ENCODE data around the gene CNTD1.
"Not testable (repeated sequence)": the region's sequence is repeated elsewhere in the genome, so short reads cannot be mapped to it uniquely, and the experiment has no call there.

The CNTD1 gene

DNA sequence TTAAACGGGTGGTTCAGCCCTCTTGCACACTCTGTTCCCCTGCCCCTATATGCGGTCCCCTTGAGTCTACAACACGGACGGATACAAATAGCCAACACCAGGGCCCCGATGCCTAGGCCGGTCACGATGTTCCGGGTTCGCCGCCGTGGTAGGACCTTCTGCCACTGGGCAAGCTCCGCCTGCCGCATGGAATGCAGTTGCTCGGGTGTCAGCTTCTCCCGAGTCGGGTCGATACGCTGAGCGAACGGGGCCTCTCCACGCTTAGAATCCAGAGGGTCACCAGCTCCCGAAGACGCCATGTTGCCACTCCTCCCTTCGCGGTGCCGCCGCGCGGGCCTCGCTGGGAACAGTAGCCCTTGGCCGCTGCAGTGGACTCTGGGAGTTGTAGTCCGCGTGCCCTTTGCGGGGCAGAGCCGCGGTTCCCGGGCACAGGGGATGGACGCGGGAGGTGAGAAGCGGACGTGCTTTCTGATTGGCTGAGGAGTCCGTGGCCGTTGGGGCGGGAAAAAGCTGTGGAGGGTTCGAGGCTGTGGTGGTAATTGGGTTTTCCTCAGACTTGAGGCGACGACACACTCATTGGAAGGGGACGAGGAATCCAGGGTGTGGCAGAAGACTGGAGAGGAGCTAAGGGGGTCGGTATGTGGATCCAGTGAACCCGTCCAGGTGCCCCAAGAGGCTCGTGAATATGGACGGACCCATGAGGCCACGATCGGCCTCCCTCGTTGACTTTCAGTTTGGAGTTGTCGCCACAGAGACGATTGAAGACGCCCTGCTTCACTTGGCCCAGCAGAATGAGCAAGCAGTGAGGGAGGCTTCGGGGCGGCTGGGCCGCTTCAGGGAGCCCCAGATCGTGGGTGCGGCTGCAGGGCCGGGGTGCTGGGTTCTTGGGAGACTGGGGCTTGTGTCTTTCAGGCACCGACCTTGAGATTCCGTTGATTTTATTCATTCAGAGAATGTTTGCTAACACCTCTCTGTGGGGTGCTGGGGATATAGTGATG, at the start of gene CNTD1, which contains the start of gene COA3:
Gene CNTD1, plus strand, starts transcription at position 479 of the 998 bp plus-strand sequence. Its CDS starts 207 bp downstream, at position 686.
Gene COA3, minus strand, starts transcription at position 322 of the 998 bp plus-strand sequence. Its CDS starts 23 bp downstream, at position 299.
- no peak for FAIRE-seq
- peak; percentile 72 for DNase-seq (ENCODE audit: low spot score)

DNA sequence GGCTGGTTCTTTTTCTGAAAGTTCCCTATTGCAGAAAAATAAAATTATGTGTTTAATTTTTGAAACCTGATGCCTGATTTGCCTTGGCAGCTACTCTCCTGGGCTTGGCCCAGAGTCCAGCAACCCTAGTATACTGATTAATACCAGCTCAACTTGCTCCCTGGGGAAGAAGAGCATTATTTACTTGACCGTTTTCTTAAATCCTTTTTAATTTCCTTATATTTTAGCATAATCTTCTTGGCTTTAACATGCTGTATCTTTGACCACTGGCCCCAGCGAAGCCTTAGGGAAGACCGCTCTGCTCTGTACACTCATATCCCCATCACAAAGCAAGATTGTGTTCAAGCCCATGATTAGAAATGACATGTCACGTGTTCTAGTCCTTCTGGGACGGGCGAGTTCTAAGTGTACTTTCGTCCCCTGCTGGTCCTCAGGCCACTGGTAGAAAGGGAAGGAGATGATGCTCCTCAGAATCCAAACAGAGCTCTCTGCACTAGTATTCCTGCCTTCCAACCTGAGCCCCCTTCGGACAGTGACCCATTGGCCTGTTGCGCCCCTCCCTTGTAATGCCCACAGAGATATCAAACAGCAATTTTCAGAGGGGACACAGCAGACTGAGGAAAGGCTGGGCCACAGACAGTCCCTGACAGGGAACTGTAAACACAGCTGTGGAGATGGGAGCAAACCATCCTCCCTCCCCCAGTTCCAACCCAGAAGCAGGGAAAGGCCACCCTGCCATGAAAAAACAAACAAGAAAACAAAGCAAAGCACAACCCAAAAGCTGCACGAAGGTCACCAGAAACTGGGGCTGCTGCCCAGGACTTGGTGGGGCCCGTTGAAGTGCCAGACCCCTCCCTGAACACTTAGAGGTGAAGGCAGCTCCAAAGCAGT, 49.5 kb upstream of the CNTD1 start:
- DNase-seq (ENCODE audit: low spot score) (no peak), FAIRE-seq (no peak)

- DNase-seq (ENCODE audit: low spot score) (no peak), FAIRE-seq (no peak)
These were observed 47.8 kb upstream of the CNTD1 start for GRCh38 chr17:42750739-42751344.

- no peak for FAIRE-seq
- DNase-seq (ENCODE audit: low spot score), result no peak
These were observed 47.0 kb upstream of the CNTD1 start for GRCh38 chr17:42751628-42752027.

DNA sequence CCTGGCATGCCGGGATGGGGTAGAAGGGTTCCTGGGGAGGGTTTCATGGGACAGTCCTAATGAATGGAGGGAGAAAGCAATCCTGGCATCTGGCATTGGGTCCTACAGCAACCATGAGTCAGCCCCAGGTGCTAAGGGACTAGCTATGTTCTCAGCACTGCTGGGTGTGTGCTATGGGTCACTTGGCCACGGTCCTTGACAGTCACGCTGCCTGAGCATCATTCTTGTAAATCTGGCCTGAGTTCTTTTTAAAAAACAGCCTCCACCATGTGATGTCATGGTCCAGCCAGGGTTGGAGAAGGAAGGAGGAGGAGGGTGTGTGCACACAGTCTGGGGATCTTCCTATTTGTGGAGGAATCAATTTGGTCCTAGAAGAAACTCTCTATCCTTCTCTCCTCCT, 43.9 kb upstream of the CNTD1 start:
- no peak for FAIRE-seq
- peak; percentile 36 for DNase-seq (ENCODE audit: low spot score)

DNA sequence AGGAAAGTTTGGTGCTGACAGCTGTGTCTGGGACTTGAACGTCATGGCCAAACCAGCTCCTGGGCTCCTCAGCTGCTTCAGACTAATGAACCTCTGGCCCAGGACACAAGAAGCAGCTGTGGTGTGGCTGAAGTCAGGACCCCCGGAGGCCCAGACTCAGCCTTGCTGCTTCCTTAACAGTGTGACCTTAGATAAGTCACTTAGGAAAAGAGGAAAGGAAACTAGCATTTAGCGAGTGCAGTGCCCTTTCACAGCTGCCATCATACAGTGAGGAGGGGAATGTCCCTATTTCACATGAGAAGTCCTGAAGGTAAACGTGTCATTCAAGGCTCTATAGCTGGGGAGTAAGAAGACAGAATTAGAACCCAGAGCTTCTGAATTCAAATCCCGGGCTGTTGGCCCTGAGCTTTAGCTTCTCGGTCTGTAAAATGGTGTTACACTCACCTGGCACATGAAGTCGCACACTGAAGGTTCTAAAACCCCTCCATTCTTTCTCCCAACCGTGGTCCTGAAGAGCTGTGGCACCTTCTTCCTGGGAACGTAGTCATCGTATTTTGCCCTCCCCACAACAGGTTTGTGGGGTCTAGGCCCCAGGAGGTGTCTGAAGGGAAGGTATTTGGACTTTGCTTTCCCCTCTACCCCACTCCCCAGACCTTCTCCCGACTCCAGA, 38.5 kb upstream of the CNTD1 start:
- no peak for FAIRE-seq
- no peak for DNase-seq (ENCODE audit: low spot score)

DNA sequence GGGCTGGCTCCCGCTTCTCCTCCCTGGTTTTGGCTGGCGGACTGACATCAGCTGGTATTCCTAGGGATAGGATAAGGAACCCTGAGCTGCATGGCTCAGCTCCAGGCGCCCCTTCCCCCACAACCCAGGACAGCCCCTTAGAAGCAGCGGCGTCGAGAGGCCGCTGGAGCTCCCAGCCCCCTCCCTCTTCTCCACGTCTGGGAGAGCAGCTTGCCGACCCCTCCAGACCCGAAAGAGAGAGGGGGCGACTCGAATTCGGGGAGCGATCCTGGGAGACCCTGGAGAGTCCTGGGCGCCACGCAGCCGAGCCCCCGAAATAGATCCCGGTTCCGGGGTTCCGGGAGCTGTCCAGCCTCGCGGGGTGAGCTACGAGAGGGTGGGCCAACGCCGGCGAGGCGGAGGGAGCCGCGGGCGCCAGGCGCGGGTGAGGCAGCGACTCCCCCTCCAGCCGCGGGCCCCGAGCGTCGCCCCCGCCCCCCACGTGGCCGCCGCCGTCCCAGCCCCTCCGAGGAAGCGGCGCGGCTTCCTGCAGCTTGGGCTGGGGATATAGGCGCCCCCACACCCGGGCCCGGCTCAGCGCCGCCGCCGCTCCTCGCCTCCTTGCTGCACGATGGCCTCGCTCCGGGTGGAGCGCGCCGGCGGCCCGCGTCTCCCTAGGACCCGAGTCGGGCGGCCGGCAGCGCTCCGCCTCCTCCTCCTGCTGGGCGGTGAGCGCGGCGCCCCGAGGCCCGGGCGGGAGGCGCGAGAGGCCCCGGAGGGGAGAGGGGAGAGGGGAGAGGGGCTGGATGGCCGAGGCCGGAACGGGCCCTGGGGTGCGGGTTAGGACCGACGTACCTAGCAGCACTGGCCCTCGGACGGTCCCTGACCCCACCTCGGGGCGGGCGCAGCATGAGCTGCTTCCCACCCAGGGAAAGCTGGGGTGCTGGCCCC, 37.7 kb upstream of the CNTD1 start, which contains the start of gene RAMP2:
Gene RAMP2, plus strand, starts transcription at position 576 of the 930 bp plus-strand sequence. Its CDS starts 35 bp downstream, at position 611.
- no peak for FAIRE-seq
- DNase-seq (ENCODE audit: low spot score), result no peak

GRCh38 chr17:42761638-42762037, 37.0 kb upstream of the CNTD1 start:
- FAIRE-seq (no peak), DNase-seq (ENCODE audit: low spot score) (no peak)

DNA sequence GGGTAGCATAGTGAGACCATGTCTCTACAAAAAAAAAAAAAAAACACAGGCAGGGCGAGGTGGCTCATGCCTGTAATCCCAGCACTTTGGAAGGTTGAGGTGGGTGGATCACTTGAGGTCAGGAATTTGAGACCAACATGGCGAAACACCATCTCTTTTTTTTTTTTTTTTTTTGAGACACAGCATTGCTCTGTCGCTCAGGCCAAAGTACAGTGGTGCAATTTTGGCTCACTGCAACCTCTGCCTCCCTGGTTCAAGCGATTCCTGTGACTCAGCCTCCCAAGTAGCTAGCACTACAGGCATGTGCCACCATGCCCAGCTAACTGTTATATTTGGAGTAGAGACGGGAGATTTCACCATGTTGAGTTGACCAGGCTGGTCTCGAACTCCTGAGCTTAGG, 32.5 kb upstream of the CNTD1 start:
- FAIRE-seq (no peak), DNase-seq (ENCODE audit: low spot score) (no peak)

DNA sequence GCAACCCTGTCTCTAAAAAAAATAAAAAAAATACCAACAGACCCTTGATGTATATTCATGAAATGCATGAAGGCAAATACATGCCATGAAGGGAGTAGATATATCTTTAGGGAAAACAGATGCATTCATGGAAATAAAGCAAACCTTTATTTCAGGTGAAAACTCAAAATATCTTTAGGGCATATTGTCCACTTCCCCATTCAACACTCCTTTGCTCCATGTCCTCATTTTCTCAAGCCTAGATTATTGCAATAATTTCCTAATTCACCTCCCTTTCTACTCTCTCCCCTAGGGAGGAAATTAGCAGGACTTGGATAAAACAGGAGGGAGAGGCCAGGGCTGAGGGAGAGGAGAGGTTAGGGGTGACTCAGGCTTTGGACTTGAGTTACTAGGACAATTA, 31.1 kb upstream of the CNTD1 start:
- DNase-seq (ENCODE audit: low spot score), result no peak
- no peak for FAIRE-seq

DNA sequence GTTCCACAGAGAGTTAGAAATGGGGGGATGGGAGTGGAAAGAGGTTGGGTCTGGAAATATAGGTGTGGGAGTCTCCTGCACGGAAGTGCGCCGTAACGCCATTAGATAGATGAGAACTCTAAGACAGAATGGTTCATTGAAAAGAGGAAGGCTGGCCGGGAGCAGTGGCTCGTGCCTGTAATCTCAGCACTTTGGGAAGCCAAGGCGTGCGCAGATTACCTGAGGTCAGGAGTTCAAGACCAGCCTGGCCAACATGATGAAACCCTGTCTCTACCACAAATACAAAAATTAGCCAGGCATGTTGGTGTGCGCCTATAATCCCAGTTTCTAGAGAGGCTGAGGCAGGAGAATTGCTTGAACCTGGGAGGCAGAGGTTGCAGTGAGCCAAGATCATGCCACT, 30.7 kb upstream of the CNTD1 start:
- DNase-seq (ENCODE audit: low spot score); FAIRE-seq: not testable (repeated sequence)

DNA sequence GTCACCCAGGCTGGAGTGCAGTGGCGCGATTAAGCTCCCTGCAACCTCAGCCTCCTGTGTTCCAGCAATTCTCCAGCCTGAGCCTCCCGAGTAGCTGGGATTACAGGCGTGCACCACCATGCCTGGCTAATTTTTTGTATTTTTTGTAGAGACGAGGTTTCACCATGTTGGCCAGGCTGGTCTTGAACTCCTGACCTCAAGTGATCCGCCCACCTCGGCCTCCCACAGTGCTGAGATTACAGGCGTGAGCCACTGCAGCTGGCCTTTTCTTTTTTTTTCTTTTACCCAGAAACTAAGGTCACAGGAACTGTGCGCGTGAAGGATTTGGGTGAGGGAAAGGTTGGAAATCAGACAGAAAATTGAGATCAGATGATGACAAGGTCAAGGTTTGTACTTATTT, 28.7 kb upstream of the CNTD1 start:
- not testable (repeated sequence) for DNase-seq (ENCODE audit: low spot score); FAIRE-seq

DNA sequence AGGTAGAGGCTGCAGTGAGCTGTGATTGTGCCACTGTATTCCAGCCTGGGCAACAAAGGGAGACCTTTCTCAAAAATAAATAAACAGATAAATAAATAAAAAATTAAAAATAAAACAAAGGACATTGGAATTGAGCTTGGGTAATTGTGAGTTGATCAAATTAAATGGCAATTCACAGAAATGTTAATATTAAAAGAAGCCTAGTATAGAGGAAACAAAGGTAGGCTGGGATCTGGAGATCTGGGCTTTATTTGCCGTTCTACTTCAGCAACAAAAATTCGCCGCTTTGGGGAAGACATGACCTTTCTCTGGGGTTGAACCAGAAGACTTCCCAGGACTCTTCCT, 25.7 kb upstream of the CNTD1 start:
- DNase-seq (ENCODE audit: low spot score), result no peak
- FAIRE-seq, result no peak

- DNase-seq (ENCODE audit: low spot score), result peak; percentile 65
- FAIRE-seq, result no peak
These were observed 25.2 kb upstream of the CNTD1 start, which contains the start of gene VPS25 for GRCh38 chr17:42773290-42774035. Gene VPS25 (plus strand): TSS chr17:42773449. CDS start chr17:42773476, 27 bp downstream.

GRCh38 chr17:42774066-42774745, 24.5 kb upstream of the CNTD1 start:
- DNase-seq (ENCODE audit: low spot score) (peak; percentile 70), FAIRE-seq (peak; percentile 87)

GRCh38 chr17:42775534-42776098, 23.0 kb upstream of the CNTD1 start:
- FAIRE-seq (no peak), DNase-seq (ENCODE audit: low spot score) (peak; percentile 47)

DNA sequence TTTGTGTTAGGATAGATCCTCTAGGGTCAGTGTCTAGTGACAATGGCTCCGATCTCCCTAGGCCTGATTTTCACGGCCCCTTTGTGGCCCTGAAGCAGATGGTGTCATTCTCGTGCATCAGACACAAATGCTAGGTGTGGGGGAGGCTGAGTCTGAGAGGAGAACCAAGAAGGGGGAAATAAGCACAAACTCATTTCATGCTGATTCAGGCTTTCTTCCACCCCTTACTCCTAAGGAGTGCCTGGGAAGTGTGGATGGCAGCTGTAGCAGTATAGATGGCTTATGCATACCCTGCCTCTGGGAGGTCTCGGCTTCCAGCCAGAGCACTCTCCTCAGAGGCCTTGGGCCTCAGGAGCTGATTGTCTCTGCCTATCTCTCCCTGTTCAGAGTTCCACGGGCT, 20.1 kb upstream of the CNTD1 start:
- DNase-seq (ENCODE audit: low spot score) (no peak), FAIRE-seq (no peak)

Data from RCC 7860 (cell line).